ENCODE results near the gene CSTPP1.

GRCh38 chr11:47001781-47002181, 65.2 kb downstream of the CSTPP1 start:
- TF ChIP-seq, protein P1, sequence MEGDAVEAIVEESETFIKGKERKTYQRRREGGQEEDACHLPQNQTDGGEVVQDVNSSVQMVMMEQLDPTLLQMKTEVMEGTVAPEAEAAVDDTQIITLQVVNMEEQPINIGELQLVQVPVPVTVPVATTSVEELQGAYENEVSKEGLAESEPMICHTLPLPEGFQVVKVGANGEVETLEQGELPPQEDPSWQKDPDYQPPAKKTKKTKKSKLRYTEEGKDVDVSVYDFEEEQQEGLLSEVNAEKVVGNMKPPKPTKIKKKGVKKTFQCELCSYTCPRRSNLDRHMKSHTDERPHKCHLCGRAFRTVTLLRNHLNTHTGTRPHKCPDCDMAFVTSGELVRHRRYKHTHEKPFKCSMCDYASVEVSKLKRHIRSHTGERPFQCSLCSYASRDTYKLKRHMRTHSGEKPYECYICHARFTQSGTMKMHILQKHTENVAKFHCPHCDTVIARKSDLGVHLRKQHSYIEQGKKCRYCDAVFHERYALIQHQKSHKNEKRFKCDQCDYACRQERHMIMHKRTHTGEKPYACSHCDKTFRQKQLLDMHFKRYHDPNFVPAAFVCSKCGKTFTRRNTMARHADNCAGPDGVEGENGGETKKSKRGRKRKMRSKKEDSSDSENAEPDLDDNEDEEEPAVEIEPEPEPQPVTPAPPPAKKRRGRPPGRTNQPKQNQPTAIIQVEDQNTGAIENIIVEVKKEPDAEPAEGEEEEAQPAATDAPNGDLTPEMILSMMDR (IDR thresholded peaks at IDR 0.05), result no peak
- no peak for TF ChIP-seq EZH2 (IDR thresholded peaks at IDR 0.05)
